ENCODE measurements around the gene INMT. TPM values are rescaled to one million over a fixed set of nuclear protein-coding genes. Genes with fewer than 3 reads are reported as not detected.

Gene INMT
- total RNA-seq, 4 donors from 2014 or later = 21.3 to 142 (median 100) TPM

DNA sequence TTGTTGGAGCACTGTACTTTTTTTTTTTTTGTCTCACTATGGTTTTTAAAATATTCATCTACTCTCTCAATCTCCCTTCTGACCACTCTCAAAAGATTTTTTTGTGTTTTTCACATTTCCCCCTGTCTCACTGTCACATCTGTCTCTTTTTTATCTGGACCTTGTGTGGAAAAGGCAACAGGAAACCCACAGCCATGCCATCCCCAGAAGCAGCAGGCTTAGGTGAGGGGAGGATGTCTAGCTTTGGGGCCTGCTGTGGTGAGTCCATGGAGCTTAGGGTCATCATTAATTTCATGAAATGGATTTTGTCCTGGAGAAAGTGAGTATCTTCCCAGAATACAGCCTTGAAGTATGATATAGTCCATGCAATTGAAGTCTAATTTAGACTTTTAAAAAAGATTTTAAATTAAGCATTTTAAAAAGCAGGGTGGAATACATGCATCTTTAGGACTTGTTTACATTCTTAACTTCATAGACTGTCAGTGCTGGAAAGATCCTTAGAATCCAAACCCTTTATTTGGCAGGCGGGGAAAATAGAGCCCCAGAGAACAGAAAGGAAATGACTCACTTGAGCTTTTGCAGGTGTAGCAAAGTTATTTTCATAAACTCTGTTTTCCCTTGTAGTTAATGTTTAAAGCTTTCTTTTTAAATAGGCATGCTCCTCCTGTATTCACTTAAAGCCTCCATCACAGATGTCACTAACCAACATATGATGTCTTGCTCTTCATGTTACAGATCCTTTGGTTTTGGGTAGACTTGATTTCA is 44.4 kb downstream of the INMT start:
- WGBS, 2 donors = 39 to 54% methylated on average over 1 of the region's 1 CpG
- Histone ChIP-seq H3K9me3 (no peaks in the 10 kb centered on the region), H3K27me3 (no peaks in the 10 kb centered on the region), H3K4me3 (no peak overlapping the region), H3K27ac (peak overlapping the region in 2 of 4 donors; percentile 56 to 59), H3K36me3 (peaks cover 0 to 14% (median 0%) of the 10 kb centered on the region in 3 donors), H3K4me1 (peaks cover 0 to 59% (median 19%) of the 10 kb centered on the region in 4 donors)
- DNase-seq (ENCODE audit: low spot score in 2 of 2) = no peak
- TF ChIP-seq, protein P1, sequence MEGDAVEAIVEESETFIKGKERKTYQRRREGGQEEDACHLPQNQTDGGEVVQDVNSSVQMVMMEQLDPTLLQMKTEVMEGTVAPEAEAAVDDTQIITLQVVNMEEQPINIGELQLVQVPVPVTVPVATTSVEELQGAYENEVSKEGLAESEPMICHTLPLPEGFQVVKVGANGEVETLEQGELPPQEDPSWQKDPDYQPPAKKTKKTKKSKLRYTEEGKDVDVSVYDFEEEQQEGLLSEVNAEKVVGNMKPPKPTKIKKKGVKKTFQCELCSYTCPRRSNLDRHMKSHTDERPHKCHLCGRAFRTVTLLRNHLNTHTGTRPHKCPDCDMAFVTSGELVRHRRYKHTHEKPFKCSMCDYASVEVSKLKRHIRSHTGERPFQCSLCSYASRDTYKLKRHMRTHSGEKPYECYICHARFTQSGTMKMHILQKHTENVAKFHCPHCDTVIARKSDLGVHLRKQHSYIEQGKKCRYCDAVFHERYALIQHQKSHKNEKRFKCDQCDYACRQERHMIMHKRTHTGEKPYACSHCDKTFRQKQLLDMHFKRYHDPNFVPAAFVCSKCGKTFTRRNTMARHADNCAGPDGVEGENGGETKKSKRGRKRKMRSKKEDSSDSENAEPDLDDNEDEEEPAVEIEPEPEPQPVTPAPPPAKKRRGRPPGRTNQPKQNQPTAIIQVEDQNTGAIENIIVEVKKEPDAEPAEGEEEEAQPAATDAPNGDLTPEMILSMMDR (IDR thresholded peaks at IDR 0.05) = no peak
- no peak for TF ChIP-seq POLR2A (IDR thresholded peaks at IDR 0.05)
- no peak for TF ChIP-seq EP300 (IDR thresholded peaks at IDR 0.05)

DNA sequence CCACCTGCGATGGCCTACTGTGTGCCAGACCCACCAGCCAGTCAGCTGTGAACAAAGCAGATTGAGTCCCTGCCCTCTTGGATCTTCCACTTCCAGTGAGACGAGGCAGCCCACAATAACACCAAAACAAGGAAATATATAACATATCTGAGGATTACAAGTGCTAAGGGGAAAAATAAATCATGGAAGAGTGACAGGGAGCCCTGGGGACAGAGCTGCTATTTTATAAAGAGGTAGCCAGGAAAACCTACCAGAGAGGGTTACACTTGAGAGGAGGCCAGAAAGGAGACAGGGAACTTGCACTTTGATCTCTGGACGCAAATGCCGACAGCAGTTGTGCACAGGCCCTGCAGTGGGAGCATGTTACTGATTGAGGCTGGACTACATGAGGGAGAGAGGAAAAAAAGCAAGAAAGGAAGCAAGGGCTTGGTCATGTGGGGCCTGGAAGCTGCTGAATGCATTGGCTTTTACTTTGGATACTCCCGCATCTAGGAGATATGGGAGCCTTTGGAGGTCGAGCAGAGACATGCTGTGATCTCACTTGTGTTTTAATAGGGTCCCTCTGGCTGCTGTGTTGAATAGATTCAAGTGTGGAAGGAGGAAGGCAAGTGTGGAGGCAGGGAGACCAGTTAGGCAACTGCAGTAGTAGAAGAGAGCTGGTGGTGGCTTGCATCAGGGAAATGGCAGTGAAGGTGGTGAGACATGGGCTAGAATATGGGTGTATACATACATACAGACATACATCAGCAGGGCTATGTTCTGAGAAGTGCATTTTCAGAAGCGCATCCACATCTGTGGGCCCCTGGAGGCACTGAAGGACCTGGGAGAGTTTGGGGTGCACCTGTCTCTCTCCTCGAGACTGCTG is 45.5 kb downstream of the INMT start:
- H3K36me3 ChIP-seq = peaks cover 0 to 7% (median 0%) of the 10 kb centered on the region in 3 donors
- no peak overlapping the region for H3K4me3 ChIP-seq
- TF ChIP-seq, protein P1 (IDR thresholded peaks at IDR 0.05) = no peak
- no peak for TF ChIP-seq EP300 (IDR thresholded peaks at IDR 0.05)
- no peak for TF ChIP-seq POLR2A (IDR thresholded peaks at IDR 0.05)
- H3K4me1 ChIP-seq = peaks cover 0 to 59% (median 20%) of the 10 kb centered on the region in 4 donors
- no peaks in the 10 kb centered on the region for H3K9me3 ChIP-seq
- no peak for DNase-seq (ENCODE audit: low spot score in 2 of 2)
- peak overlapping the region in 2 of 4 donors; percentile 53 to 56 for H3K27ac ChIP-seq
- no peaks in the 10 kb centered on the region for H3K27me3 ChIP-seq
- 54 to 56% methylated on average over 8 of the region's 8 CpGs for WGBS, 2 donors

DNA sequence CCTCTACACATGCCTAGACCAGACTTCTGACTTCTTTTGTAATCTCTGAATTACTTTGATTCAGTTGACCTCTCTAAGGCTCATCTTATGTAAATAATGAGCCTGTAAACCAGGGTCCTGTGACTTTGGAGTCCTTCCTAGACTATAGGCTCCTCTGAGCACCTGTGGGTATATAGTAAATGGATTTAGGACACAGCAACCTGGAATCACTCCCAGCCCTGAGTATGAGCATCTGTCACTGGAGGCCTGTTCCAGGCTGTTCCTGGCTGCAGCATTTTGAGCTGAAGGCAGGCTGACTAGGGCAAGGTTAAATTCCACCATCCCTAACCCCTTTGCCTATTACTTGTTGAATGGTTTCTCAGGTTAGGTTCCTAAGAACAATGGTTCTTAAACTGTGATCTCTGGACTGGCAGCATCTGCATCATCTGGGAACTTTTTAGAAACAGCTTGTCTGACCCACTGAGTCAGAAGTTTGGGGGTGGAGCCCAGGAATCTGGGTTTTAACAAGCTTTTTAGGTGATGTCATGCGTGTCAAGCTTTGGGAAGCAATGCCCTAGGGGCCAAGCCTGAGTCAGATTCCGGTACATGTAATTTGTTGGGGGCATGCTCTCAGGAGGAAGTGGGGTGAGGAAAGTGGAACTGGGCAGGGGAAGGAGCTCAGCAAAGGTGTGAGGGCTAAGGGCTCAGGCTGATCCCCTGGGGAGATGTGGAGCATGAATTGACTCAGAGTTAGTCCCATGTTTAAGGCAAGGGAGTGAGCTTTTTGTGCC is 47.5 kb downstream of the INMT start:
- H3K27me3 ChIP-seq = no peaks in the 10 kb centered on the region

DNA sequence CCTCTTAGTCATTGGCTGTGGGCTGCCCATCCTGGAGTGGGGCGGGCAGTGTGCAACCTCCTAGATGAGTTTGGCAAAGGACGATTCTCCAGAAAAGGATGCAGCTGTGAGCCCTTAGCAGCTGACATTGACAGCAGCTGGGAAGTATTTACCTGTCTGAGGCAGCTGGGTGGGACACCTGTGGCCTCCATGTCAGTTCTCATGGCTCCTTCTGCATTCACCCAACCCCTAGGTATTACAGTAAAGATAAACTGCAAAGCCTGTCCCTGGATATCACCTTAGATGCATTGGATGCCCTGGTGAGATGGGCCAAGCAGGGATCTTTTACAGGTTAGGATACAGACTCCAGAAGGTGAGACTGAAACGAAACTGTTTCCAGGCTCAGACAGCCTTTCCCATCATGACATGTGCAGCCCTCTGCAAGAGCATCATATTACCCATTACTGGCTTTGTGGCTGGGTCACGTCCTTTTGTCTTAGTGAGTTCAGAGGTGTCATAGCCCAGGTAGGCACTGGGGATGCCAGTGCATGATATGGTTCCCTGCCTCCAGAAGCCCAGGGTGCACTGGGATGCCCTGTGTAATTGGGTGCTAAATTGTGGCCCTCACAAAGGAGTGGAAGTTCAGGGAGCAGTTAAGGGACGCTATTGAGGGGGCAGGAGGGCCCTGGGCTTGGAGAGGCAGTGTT is 48.2 kb downstream of the INMT start:
- WGBS, 2 donors = 77 to 84% methylated on average over 5 of the region's 5 CpGs
- TF ChIP-seq EP300 (IDR thresholded peaks at IDR 0.05) (no peak), POLR2A (IDR thresholded peaks at IDR 0.05) (no peak)
- TF ChIP-seq, protein P1 (IDR thresholded peaks at IDR 0.05) = no peak

More for the DNA sequence above, 47.5 kb downstream of the INMT start:
- no peak overlapping the region for H3K4me3 ChIP-seq
- TF ChIP-seq POLR2A (IDR thresholded peaks at IDR 0.05) = no peak
- peak in 1 of 2 donors; percentile 69 for TF ChIP-seq EP300 (IDR thresholded peaks at IDR 0.05)
- H3K9me3 ChIP-seq = no peaks in the 10 kb centered on the region
- H3K4me1 ChIP-seq = peaks cover 0 to 70% (median 20%) of the 10 kb centered on the region in 4 donors
- 45 to 46% methylated on average over 2 of the region's 2 CpGs for WGBS, 2 donors
- no peaks in the 10 kb centered on the region for H3K36me3 ChIP-seq
- peak; percentile 43 to 64 for DNase-seq (ENCODE audit: low spot score in 2 of 2)
- peak overlapping the region in 2 of 4 donors; percentile 59 to 66 for H3K27ac ChIP-seq

More for the DNA sequence above, 48.2 kb downstream of the INMT start:
- H3K4me3 ChIP-seq = no peak overlapping the region
- H3K36me3 ChIP-seq = no peaks in the 10 kb centered on the region
- peak overlapping the region in 1 of 4 donors; percentile 66 for H3K27ac ChIP-seq
- peaks cover 0 to 76% (median 24%) of the 10 kb centered on the region in 4 donors for H3K4me1 ChIP-seq
- H3K27me3 ChIP-seq = no peaks in the 10 kb centered on the region
- DNase-seq (ENCODE audit: low spot score in 2 of 2) = no peak
- no peaks in the 10 kb centered on the region for H3K9me3 ChIP-seq
